ENCODE results near the gene OASL. TPM values are rescaled to one million over a fixed set of nuclear protein-coding genes. Genes with fewer than 3 reads are reported as not detected.
A peak's percentile ranks its signal among the peaks of the same experiment; 100 is the strongest.

Gene OASL
- polyA plus RNA-seq, 3 donors: 9.9 to 14.9 (median 13.4) TPM

DNA sequence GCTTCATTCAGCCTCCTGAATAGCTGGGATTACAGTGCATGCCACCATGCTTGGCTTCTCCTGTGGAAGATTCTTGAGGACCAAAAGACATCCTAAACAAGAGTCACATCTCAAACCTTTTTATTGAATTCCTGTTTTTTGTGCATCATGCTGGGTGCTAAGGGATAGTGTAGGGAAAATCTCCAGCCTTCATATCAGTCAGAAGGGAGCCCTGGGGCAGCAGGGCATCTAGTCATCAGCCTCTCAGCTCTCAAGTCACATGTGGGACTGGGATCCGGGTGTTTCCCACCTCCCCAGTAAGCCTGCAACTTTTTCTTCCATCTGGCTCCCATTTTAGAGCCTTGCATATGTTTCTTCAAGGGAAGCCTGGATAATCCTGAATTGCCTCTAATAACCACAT, 25.1 kb upstream of the OASL start:
- no peak overlapping the region for H3K4me3 Mint-ChIP-seq
- intact Hi-C loops (cut with micrococcal nuclease): loop anchor here (5.0 kb wide), 4 partner anchors 33 to 158 kb away; partner anchors contain the start of gene C12orf43 (in 1 of the 2)
- 90% methylated on average over 1 of the region's 1 CpG for WGBS (ENCODE audit: insufficient coverage)

DNA sequence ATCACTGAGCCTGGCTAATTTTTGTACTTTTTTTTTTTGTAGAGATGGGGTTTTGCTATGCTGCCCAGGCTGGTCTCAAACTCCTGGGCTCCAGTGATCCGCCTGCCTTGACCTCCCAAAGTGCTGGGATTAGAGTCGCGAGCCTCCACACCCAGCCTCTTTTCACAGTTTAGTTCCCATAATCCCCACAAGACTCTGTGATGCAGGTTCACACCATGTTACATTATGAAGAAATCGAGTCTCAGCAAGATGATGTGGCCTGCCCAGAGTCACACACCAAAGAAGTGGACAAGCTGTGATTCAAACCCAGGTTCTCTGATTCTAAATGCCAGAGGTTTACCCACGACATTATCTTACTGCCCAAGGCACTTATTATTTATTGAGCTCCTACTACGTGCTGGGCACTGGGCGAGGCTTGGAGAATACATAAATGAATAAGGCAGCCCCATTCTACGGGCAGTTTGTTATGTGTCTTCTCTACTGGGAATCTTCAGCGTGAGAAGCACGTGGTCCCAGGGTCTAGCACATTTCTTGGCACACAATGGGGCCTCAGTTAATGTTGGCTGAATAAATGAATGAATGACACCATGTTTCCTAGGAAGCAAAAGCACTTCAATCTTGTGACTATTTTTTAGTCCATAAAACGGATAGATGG, 23.5 kb upstream of the OASL start:
- peak overlapping the region in 1 of 7 donors; percentile 41 for H3K27ac Mint-ChIP-seq
- Histone ChIP-seq H3K79me2 (ENCODE audit: insufficient read depth, low read length) (no peaks in the 10 kb centered on the region), H4K20me1 (ENCODE audit: insufficient read depth, low read length) (no peaks in the 10 kb centered on the region), H3K27ac (ENCODE audit: low read depth in 1 of 2, low read length in 2 of 2) (no peak overlapping the region), H2AFZ (ENCODE audit: insufficient read depth, low read depth, low read length, poor library complexity, severe bottlenecking) (no peak overlapping the region), H3K4me2 (replicated peaks; ENCODE audit: extremely low read depth, low read length, poor library complexity, severe bottlenecking) (no peak overlapping the region), H3K36me3 (replicated peaks in 1 of 2; ENCODE audit: control insufficient read depth in 1 of 2, insufficient read depth in 2 of 2, low read length in 2 of 2) (no peaks in the 10 kb centered on the region), H3K9ac (ENCODE audit: insufficient read depth, low read length, poor library complexity, severe bottlenecking) (no peak overlapping the region), H3K27me3 (ENCODE audit: control insufficient read depth in 2 of 2, insufficient read depth in 2 of 2, low read length in 2 of 2) (no peaks in the 10 kb centered on the region), H3K4me1 (ENCODE audit: control insufficient read depth in 1 of 2, insufficient read depth in 2 of 2, low read length in 2 of 2) (peaks cover 8 to 16% of the 10 kb centered on the region in 2 donors), H3K4me3 (replicated peaks in 1 of 3; ENCODE audit: low read depth in 2 of 3, low read length in 3 of 3) (no peak overlapping the region), H3K9me3 (replicated peaks in 1 of 2; ENCODE audit: control insufficient read depth in 1 of 2, insufficient read depth in 1 of 2, low read length in 2 of 2) (no peaks in the 10 kb centered on the region)
- DNase-seq: no peak
- TF ChIP-seq, protein P1, sequence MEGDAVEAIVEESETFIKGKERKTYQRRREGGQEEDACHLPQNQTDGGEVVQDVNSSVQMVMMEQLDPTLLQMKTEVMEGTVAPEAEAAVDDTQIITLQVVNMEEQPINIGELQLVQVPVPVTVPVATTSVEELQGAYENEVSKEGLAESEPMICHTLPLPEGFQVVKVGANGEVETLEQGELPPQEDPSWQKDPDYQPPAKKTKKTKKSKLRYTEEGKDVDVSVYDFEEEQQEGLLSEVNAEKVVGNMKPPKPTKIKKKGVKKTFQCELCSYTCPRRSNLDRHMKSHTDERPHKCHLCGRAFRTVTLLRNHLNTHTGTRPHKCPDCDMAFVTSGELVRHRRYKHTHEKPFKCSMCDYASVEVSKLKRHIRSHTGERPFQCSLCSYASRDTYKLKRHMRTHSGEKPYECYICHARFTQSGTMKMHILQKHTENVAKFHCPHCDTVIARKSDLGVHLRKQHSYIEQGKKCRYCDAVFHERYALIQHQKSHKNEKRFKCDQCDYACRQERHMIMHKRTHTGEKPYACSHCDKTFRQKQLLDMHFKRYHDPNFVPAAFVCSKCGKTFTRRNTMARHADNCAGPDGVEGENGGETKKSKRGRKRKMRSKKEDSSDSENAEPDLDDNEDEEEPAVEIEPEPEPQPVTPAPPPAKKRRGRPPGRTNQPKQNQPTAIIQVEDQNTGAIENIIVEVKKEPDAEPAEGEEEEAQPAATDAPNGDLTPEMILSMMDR (IDR thresholded peaks at IDR 0.05): no peak
- WGBS (ENCODE audit: insufficient coverage): 95% methylated on average over 8 of the region's 11 CpGs
- H3K36me3 Mint-ChIP-seq: no peaks in the 10 kb centered on the region
- intact Hi-C loops (cut with micrococcal nuclease): loop anchor here (5.0 kb wide), 4 partner anchors 35 to 160 kb away; partner anchors contain the start of gene C12orf43 (in 1 of the 2)
- H3K4me3 Mint-ChIP-seq: no peak overlapping the region
- peaks cover 8% of the 10 kb centered on the region for H3K4me1 Mint-ChIP-seq
- H3K27me3 Mint-ChIP-seq (ENCODE audit: low read depth in 3 of 3): peaks cover 2 to 9% (median 2%) of the 10 kb centered on the region in 3 donors
- no peaks in the 10 kb centered on the region for H3K9me3 Mint-ChIP-seq

More for the DNA sequence above, 25.1 kb upstream of the OASL start:
- H3K4me1 Mint-ChIP-seq: peaks cover 8% of the 10 kb centered on the region
- Histone ChIP-seq H3K4me1 (ENCODE audit: control insufficient read depth in 1 of 2, insufficient read depth in 2 of 2, low read length in 2 of 2) (peaks cover 8 to 16% of the 10 kb centered on the region in 2 donors), H3K27me3 (ENCODE audit: control insufficient read depth in 2 of 2, insufficient read depth in 2 of 2, low read length in 2 of 2) (no peaks in the 10 kb centered on the region), H3K4me3 (replicated peaks in 1 of 3; ENCODE audit: low read depth in 2 of 3, low read length in 3 of 3) (no peak overlapping the region), H3K9ac (ENCODE audit: insufficient read depth, low read length, poor library complexity, severe bottlenecking) (no peak overlapping the region), H3K4me2 (replicated peaks; ENCODE audit: extremely low read depth, low read length, poor library complexity, severe bottlenecking) (no peak overlapping the region), H4K20me1 (ENCODE audit: insufficient read depth, low read length) (no peaks in the 10 kb centered on the region), H3K79me2 (ENCODE audit: insufficient read depth, low read length) (no peaks in the 10 kb centered on the region), H2AFZ (ENCODE audit: insufficient read depth, low read depth, low read length, poor library complexity, severe bottlenecking) (no peak overlapping the region), H3K36me3 (replicated peaks in 1 of 2; ENCODE audit: control insufficient read depth in 1 of 2, insufficient read depth in 2 of 2, low read length in 2 of 2) (no peaks in the 10 kb centered on the region), H3K27ac (ENCODE audit: low read depth in 1 of 2, low read length in 2 of 2) (no peak overlapping the region), H3K9me3 (replicated peaks in 1 of 2; ENCODE audit: control insufficient read depth in 1 of 2, insufficient read depth in 1 of 2, low read length in 2 of 2) (no peaks in the 10 kb centered on the region)
- no peaks in the 10 kb centered on the region for H3K9me3 Mint-ChIP-seq
- no peak for DNase-seq
- H3K36me3 Mint-ChIP-seq: no peaks in the 10 kb centered on the region
- H3K27me3 Mint-ChIP-seq (ENCODE audit: low read depth in 3 of 3): peaks cover 2 to 7% (median 2%) of the 10 kb centered on the region in 3 donors
- TF ChIP-seq, protein P1 (IDR thresholded peaks at IDR 0.05): no peak
- no peak overlapping the region for H3K27ac Mint-ChIP-seq

Data from CD14-positive monocyte (primary cell).